B cell (primary cell): ENCODE measurements around the gene CLEC1A.

Experiments
- EZH2 ChIP-seq: IDR thresholded peaks from 2 replicates; pipeline ENCODE4 v1.6.1; 2012; ENCODE audit warnings: borderline replicate concordance, low read depth, mild to moderate bottlenecking, moderate library complexity, low read length; ENCODE audit not compliant: insufficient read depth, poor library complexity, severe bottlenecking
- TF ChIP-seq, protein P1 (sequence below): fragments of 200-600 bp; IDR thresholded peaks from one replicate; pipeline ENCODE4 v1.8.0; 2022; ENCODE audit warnings: antibody characterized with exemption, mild to moderate bottlenecking

DNA sequence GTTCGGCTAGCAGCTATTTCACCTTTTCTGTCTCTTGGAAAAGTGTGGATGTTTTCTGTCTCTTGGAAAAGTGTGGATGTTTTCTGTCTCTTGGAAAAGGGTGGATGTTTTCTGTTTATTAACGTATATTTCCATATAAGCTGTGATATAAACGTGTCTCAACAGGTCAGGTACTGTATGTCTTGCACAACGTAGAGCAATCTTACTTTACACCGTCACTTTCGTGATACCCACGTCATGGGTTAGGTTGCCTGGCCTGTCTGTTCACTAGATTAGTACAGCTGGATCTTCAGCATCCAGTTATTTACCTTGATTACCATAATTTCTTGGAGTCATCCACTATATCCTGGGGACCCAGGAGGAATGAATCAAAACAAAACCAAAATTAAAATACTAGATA, 17.1 kb upstream of the CLEC1A start:
- TF ChIP-seq, protein P1, sequence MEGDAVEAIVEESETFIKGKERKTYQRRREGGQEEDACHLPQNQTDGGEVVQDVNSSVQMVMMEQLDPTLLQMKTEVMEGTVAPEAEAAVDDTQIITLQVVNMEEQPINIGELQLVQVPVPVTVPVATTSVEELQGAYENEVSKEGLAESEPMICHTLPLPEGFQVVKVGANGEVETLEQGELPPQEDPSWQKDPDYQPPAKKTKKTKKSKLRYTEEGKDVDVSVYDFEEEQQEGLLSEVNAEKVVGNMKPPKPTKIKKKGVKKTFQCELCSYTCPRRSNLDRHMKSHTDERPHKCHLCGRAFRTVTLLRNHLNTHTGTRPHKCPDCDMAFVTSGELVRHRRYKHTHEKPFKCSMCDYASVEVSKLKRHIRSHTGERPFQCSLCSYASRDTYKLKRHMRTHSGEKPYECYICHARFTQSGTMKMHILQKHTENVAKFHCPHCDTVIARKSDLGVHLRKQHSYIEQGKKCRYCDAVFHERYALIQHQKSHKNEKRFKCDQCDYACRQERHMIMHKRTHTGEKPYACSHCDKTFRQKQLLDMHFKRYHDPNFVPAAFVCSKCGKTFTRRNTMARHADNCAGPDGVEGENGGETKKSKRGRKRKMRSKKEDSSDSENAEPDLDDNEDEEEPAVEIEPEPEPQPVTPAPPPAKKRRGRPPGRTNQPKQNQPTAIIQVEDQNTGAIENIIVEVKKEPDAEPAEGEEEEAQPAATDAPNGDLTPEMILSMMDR, result no peak
- TF ChIP-seq EZH2, result no peak
